Ovary (tissue), 3 donors: Measurements from ENCODE around the gene TEDC2.

Experiments
- EP300 ChIP-seq: sonication (generic); formaldehyde crosslinking; IDR thresholded peaks from one replicate; pipeline ENCODE4 v1.6.1; 2017; ENCODE audit warnings: antibody characterized with exemption
- POLR2A ChIP-seq: fragments of 450-650 bp; IDR thresholded peaks from one replicate; pipeline ENCODE4 v1.6.1; 2017; ENCODE audit warnings: antibody characterized with exemption, mild to moderate bottlenecking, moderate library complexity
- TF ChIP-seq, protein P1 (sequence below), 3 donors: fragments of 450-650 bp in 2 of 3; fragments of 200-600 bp in 1 of 3; IDR thresholded peaks; one replicate each; pipeline versions ENCODE4 v1.5.1 to v1.8.0; 2016 to 2022; ENCODE audit warnings: antibody characterized with exemption in 3 of 3, mild to moderate bottlenecking in 1 of 3
- donor health status: DM: no; HTN: no; CAD: no.

DNA sequence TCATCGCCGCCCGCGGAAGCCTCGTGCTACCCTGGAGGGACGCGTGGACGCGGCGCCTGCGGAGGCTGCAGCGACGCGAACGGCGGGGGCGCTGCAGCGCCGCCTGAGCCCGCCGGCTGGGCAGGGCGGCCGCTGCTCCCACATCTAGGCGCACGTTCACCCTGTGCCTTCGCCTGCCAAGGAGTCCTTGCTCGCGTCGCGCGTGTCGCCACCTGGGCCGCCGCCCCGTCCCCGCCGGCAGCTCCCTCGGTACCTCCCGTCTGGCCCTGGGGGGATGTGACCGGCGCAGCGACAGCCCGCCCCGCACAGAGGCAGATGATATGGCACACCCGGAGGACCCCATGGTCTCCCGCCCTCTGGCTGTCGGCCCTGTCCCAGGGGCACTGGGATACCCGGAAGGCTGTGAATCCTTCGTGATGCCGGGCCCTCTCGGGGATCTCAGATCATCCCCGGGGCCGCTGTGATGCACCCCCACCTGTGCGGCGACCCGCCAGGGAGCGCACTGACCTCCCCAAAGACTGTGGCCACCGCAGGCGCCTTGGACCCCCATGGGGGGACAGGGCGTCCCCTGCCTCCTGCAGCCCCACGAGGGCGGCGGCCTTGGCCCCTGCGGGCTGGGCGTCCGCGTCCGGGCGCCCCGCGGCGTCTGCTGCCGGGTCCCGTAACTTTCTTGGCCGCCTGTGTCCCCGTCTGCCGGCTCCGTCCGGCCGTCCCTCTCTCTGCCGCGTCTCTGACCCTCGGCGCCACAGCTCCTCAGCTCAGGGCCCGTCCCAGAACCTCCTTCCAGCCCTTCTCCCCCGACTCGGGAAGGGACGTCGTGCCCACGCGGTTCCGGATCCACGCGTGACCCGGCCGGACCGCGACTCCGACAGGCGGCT is 14.3 kb downstream of the TEDC2 start:
- TF ChIP-seq, protein P1, sequence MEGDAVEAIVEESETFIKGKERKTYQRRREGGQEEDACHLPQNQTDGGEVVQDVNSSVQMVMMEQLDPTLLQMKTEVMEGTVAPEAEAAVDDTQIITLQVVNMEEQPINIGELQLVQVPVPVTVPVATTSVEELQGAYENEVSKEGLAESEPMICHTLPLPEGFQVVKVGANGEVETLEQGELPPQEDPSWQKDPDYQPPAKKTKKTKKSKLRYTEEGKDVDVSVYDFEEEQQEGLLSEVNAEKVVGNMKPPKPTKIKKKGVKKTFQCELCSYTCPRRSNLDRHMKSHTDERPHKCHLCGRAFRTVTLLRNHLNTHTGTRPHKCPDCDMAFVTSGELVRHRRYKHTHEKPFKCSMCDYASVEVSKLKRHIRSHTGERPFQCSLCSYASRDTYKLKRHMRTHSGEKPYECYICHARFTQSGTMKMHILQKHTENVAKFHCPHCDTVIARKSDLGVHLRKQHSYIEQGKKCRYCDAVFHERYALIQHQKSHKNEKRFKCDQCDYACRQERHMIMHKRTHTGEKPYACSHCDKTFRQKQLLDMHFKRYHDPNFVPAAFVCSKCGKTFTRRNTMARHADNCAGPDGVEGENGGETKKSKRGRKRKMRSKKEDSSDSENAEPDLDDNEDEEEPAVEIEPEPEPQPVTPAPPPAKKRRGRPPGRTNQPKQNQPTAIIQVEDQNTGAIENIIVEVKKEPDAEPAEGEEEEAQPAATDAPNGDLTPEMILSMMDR (IDR thresholded peaks at IDR 0.05): peak in 1 of 3 donors; percentile 25
- TF ChIP-seq POLR2A: no peak
- TF ChIP-seq EP300: no peak
